K562 (cell line): ENCODE results near the gene SH3TC2.

ENCODE experiments used
- ATF3 ChIP-seq, 2 experiments: fragments of 450-650 bp in 1 of 2; sonication (generic) in 1 of 2; formaldehyde crosslinking in 1 of 2; IDR thresholded peaks in 1 of 2; conservative IDR thresholded peaks in 1 of 2; 2 replicates each; pipeline versions ENCODE4 v1.6.1 to v1.8.1; 2016 to 2023; ENCODE audit warnings: mild to moderate bottlenecking in 2 of 2, moderate library complexity in 2 of 2, inconsistent platforms in 1 of 2, missing genetic modification reagents in 1 of 2
- BACH1 ChIP-seq: fragments of 200-800 bp; sonication (Bioruptor generic); IDR thresholded peaks from 2 replicates; pipeline ENCODE4 v1.6.1; 2016; ENCODE audit warnings: missing genetic modification characterization, missing compliant biosample characterization
- CUX1 ChIP-seq: fragments of 200-800 bp; sonication (Bioruptor generic); IDR thresholded peaks from 2 replicates; pipeline ENCODE4 v1.6.1; 2016; ENCODE audit warnings: missing genetic modification characterization, missing compliant biosample characterization
- LEF1 ChIP-seq: fragments of 450-650 bp; IDR thresholded peaks from 2 replicates; pipeline ENCODE4 v1.6.1; 2016; ENCODE audit warnings: mild to moderate bottlenecking
- MTA3 ChIP-seq: fragments of 450-650 bp; formaldehyde crosslinking; IDR thresholded peaks from 2 replicates; pipeline ENCODE4 v1.6.1; 2017; ENCODE audit warnings: mild to moderate bottlenecking, borderline replicate concordance
- POLR2A ChIP-seq: fragments of 450-650 bp; conservative IDR thresholded peaks from 2 replicates; pipeline ENCODE4 v1.6.1; 2016
- PRMT5 ChIP-seq: sonication (generic); formaldehyde crosslinking; IDR thresholded peaks from 2 replicates; pipeline ENCODE4 v1.5.0; 2020; ENCODE audit warnings: missing genetic modification reagents
- SREBF2 ChIP-seq: sonication (generic); formaldehyde crosslinking; IDR thresholded peaks from 2 replicates; pipeline ENCODE4 v1.4.0; 2020; ENCODE audit warnings: mild to moderate bottlenecking, missing genetic modification reagents
- SRSF9 ChIP-seq: fragments of 200-400 bp; formaldehyde crosslinking; IDR thresholded peaks from 2 replicates; pipeline ENCODE4 v1.6.1; 2017; ENCODE audit warnings: low read depth, low read length, borderline replicate concordance
- TAF1 ChIP-seq: IDR thresholded peaks from 2 replicates; pipeline ENCODE4 v1.6.1; 2011; ENCODE audit warnings: mild to moderate bottlenecking, low read length, moderate library complexity; ENCODE audit not compliant: insufficient read depth, control insufficient read depth, severe bottlenecking; ENCODE audit errors: extremely low read depth
- ZNF263 ChIP-seq: sonication (generic); formaldehyde crosslinking; IDR thresholded peaks from 2 replicates; pipeline ENCODE4 v1.8.0; 2022; ENCODE audit warnings: mild to moderate bottlenecking, missing genetic modification reagents, borderline replicate concordance
- ZSCAN32 ChIP-seq: fragments of 450-650 bp; formaldehyde crosslinking; IDR thresholded peaks from 2 replicates; pipeline ENCODE4 v1.4.0; 2020; ENCODE audit warnings: mild to moderate bottlenecking, moderate library complexity
- TF ChIP-seq, protein P1 (sequence below), 3 experiments: IDR thresholded peaks in 2 of 3; conservative IDR thresholded peaks in 1 of 3; 2 replicates each; pipeline ENCODE4 v1.5.1; 2011 to 2012; ENCODE audit warnings: low read length in 3 of 3, mild to moderate bottlenecking in 3 of 3, control low read depth in 2 of 3, improper control_type of control experiment in 1 of 3, inconsistent platforms in 1 of 3, low read depth in 1 of 3, mixed read lengths in 1 of 3, moderate library complexity in 1 of 3; ENCODE audit not compliant: insufficient read depth in 2 of 3
- TF ChIP-seq, protein P2 (sequence below): fragments of 450-650 bp; IDR thresholded peaks from 2 replicates; pipeline ENCODE4 v1.6.1; 2016; ENCODE audit warnings: borderline replicate concordance

- TF ChIP-seq ATF3 (IDR thresholded peaks at IDR 0.05): no peak
- no peak for TF ChIP-seq ATF3 (CRISPR knock-in tag; conservative IDR thresholded peaks at IDR 0.05)
- no peak for TF ChIP-seq SRSF9
- no peak for TF ChIP-seq CUX1 (CRISPR knock-in tag)
- TF ChIP-seq, protein P1, sequence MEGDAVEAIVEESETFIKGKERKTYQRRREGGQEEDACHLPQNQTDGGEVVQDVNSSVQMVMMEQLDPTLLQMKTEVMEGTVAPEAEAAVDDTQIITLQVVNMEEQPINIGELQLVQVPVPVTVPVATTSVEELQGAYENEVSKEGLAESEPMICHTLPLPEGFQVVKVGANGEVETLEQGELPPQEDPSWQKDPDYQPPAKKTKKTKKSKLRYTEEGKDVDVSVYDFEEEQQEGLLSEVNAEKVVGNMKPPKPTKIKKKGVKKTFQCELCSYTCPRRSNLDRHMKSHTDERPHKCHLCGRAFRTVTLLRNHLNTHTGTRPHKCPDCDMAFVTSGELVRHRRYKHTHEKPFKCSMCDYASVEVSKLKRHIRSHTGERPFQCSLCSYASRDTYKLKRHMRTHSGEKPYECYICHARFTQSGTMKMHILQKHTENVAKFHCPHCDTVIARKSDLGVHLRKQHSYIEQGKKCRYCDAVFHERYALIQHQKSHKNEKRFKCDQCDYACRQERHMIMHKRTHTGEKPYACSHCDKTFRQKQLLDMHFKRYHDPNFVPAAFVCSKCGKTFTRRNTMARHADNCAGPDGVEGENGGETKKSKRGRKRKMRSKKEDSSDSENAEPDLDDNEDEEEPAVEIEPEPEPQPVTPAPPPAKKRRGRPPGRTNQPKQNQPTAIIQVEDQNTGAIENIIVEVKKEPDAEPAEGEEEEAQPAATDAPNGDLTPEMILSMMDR (IDR thresholded peaks at IDR 0.05 in 2 of 3, conservative IDR thresholded peaks at IDR 0.05 in 1 of 3; ENCODE audit: insufficient read depth in 2 of 3, low read depth in 1 of 3, low read length in 3 of 3): no peak
- no peak for TF ChIP-seq ZSCAN32 (CRISPR knock-in tag)
- no peak for TF ChIP-seq TAF1
- no peak for TF ChIP-seq MTA3
- no peak for TF ChIP-seq LEF1
- TF ChIP-seq, protein P2, sequence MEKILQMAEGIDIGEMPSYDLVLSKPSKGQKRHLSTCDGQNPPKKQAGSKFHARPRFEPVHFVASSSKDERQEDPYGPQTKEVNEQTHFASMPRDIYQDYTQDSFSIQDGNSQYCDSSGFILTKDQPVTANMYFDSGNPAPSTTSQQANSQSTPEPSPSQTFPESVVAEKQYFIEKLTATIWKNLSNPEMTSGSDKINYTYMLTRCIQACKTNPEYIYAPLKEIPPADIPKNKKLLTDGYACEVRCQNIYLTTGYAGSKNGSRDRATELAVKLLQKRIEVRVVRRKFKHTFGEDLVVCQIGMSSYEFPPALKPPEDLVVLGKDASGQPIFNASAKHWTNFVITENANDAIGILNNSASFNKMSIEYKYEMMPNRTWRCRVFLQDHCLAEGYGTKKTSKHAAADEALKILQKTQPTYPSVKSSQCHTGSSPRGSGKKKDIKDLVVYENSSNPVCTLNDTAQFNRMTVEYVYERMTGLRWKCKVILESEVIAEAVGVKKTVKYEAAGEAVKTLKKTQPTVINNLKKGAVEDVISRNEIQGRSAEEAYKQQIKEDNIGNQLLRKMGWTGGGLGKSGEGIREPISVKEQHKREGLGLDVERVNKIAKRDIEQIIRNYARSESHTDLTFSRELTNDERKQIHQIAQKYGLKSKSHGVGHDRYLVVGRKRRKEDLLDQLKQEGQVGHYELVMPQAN: no peak
- TF ChIP-seq ZNF263 (CRISPR knock-in tag): no peak
- TF ChIP-seq SREBF2: no peak
- TF ChIP-seq BACH1 (tag): no peak
- no peak for TF ChIP-seq PRMT5
- no peak for TF ChIP-seq POLR2A
These were observed 92.0 kb downstream of the SH3TC2 start for GRCh38 chr5:148970876-148971275.
